ENCODE data around the gene ZNF335. TPM values are rescaled to one million over a fixed set of nuclear protein-coding genes. Genes with fewer than 3 reads are reported as not detected.
"Not testable (repeated sequence)": the region's sequence is repeated elsewhere in the genome, so short reads cannot be mapped to it uniquely, and the experiment has no call there.

The ZNF335 gene
- total RNA-seq, 1 donor from 2014 or later: 27.8 TPM

DNA sequence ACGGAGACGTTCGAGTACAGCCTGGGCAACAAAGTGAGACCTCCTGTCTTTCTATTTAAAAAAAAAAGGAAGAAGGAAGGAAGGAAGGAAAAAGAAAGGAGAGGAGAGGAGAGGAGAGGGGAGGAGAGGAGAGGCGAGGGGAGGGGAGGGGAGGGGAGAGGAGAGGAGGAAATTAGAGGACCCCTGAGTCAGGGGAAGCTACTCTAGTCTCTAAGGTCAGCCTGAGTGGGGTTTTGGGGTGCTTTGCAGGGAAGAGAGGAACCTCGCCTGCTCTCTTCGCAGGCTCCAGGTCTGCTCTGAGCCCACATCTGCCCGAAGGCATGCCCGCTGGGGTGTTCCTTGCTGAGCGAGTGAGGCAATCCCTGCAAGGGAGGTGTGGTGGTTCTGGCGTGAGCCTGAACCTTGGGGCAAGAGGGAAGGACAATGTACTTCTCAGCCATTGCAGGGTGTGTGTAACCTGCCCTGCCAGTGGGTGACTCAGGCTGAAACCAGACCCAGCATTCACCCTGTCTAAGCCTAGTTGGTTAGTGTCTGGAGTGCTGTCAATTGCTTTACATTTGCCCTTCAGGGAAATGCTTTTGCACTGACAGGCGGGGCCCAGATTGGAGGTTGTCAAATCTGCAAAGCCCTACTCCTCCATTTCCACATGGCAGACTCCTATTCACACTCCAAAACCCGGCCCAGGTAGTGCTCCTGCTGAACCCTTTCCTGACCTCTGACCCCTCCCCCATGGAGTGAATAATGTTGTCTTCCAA, 21.4 kb upstream of the ZNF335 start:
- no peaks in the 10 kb centered on the region for H3K36me3 ChIP-seq
- no peaks in the 10 kb centered on the region for H3K4me1 ChIP-seq
- no peaks in the 10 kb centered on the region for H3K27me3 ChIP-seq
- DNase-seq (ENCODE audit: low spot score in 2 of 2): no peak
- H3K27ac ChIP-seq: no peak overlapping the region
- no peak overlapping the region for H3K4me3 ChIP-seq
- TF ChIP-seq, protein P1, sequence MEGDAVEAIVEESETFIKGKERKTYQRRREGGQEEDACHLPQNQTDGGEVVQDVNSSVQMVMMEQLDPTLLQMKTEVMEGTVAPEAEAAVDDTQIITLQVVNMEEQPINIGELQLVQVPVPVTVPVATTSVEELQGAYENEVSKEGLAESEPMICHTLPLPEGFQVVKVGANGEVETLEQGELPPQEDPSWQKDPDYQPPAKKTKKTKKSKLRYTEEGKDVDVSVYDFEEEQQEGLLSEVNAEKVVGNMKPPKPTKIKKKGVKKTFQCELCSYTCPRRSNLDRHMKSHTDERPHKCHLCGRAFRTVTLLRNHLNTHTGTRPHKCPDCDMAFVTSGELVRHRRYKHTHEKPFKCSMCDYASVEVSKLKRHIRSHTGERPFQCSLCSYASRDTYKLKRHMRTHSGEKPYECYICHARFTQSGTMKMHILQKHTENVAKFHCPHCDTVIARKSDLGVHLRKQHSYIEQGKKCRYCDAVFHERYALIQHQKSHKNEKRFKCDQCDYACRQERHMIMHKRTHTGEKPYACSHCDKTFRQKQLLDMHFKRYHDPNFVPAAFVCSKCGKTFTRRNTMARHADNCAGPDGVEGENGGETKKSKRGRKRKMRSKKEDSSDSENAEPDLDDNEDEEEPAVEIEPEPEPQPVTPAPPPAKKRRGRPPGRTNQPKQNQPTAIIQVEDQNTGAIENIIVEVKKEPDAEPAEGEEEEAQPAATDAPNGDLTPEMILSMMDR (IDR thresholded peaks at IDR 0.05): no peak
- intact Hi-C loops (cut with DNase I): no loop called here
- H3K9me3 ChIP-seq: no peaks in the 10 kb centered on the region

DNA sequence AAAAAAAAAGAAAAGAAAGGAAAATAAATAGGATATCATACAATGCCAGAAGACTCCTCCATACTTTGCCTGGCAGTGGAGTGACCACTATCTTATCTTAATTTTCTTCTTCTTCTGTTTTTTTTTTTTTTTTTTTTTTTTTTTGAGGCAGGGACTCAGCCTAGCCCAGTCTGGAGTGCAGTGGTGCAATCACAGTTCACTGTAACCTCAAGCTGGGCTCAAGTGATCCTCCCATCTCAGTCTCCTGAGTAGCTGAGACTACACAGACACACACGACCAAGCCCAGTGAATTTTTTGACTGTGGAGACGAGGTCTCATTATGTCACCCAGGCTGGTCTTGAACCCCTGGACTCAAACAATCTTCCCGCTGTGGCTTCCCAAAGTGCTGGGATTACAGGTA, 19.6 kb upstream of the ZNF335 start:
- H3K9me3 ChIP-seq: no peaks in the 10 kb centered on the region
- TF ChIP-seq, protein P1 (IDR thresholded peaks at IDR 0.05): no peak
- DNase-seq (ENCODE audit: low spot score in 2 of 2): no peak
- no peaks in the 10 kb centered on the region for H3K36me3 ChIP-seq
- no peaks in the 10 kb centered on the region for H3K4me1 ChIP-seq
- H3K27ac ChIP-seq: no peak overlapping the region
- H3K4me3 ChIP-seq: no peak overlapping the region
- intact Hi-C loops (cut with DNase I): no loop called here
- H3K27me3 ChIP-seq: no peaks in the 10 kb centered on the region

DNA sequence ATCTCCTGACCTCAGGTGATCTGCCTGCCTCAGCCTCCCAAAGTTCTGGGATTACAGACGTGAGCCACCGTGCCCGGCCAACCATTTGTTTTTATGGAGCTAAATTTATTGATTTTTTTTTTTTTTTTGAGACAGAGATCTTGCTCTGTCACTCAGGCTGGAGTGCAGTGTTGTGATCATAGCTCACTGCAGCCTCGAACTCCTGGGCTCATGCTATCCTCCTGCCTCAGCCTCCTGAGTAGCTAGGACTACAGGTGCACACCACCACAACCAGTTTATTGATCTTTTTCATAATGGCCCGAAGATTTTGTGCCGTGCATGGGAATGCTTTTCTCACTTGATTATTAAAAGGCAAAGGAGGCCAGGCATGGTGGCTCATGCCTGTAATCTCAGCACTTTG, 16.8 kb upstream of the ZNF335 start:
- H3K27me3 ChIP-seq; H3K36me3 ChIP-seq; DNase-seq (ENCODE audit: low spot score in 2 of 2); H3K9me3 ChIP-seq; intact Hi-C loops (cut with DNase I); H3K4me1 ChIP-seq; H3K4me3 ChIP-seq; H3K27ac ChIP-seq: not testable (repeated sequence)

DNA sequence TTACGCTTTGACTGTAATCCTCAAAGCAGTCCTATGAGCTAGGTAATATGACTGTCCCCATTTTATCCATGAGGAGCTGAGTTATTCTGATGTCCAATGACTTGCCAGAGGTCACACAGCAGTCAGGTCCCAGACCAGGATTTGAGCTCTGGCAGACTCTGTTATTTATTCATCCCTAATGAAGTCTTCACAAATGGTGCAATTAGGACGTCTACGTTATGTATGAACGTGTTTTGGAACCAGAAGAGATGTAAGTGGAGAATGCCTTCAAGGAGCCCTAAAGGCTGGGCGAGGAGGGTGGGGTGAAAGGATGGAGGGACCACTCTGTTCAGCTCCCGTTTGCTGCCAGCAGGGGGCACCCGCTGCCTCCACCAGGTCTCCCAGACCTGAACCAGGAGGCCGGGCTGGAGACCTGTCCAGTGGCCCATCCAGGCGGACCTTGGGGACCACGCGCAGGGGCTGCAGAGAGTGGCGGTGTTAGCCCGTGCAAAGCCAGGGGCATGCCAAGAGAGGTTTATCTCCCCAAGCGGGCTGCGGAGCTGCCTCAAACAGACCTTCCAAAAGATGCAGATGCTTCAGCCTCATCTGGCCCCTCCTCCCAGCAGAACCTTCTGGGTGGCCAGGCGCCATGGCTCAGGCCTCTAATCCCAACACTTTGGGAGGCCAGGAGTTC, 15.2 kb upstream of the ZNF335 start:
- no peaks in the 10 kb centered on the region for H3K27me3 ChIP-seq
- TF ChIP-seq, protein P1 (IDR thresholded peaks at IDR 0.05): peak; percentile 63 to 72 (median 67)
- no peak overlapping the region for H3K4me3 ChIP-seq
- intact Hi-C loops (cut with DNase I): no loop called here
- no peaks in the 10 kb centered on the region for H3K36me3 ChIP-seq
- no peaks in the 10 kb centered on the region for H3K4me1 ChIP-seq
- H3K9me3 ChIP-seq: no peaks in the 10 kb centered on the region
- no peak for DNase-seq (ENCODE audit: low spot score in 2 of 2)
- H3K27ac ChIP-seq: no peak overlapping the region

DNA sequence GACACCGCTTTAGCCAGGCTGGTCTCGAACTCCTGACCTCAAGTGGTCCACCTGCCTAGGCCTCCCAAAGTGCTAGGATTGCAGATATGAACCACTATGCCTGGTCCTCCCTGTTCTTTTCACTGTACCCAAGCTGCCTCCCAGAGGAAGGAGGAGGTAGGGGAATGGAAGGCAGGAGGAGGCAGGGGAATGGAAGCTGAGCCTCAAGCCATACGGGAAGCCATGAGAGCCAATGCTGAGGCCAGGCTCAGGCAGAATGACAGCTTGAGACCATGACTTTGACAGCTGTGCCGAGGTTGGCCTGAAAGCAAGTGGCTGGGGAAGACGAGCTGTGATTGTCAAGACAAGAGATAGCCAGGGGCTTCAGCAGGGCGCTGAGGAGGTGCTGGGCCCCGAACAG, 13.6 kb upstream of the ZNF335 start:
- Histone ChIP-seq H3K4me1 (no peaks in the 10 kb centered on the region), H3K9me3 (no peaks in the 10 kb centered on the region), H3K36me3 (no peaks in the 10 kb centered on the region), H3K27ac (no peak overlapping the region), H3K27me3 (no peaks in the 10 kb centered on the region), H3K4me3 (no peak overlapping the region)
- intact Hi-C loops (cut with DNase I): no loop called here
- TF ChIP-seq, protein P1 (IDR thresholded peaks at IDR 0.05): no peak
- DNase-seq (ENCODE audit: low spot score in 2 of 2): no peak

DNA sequence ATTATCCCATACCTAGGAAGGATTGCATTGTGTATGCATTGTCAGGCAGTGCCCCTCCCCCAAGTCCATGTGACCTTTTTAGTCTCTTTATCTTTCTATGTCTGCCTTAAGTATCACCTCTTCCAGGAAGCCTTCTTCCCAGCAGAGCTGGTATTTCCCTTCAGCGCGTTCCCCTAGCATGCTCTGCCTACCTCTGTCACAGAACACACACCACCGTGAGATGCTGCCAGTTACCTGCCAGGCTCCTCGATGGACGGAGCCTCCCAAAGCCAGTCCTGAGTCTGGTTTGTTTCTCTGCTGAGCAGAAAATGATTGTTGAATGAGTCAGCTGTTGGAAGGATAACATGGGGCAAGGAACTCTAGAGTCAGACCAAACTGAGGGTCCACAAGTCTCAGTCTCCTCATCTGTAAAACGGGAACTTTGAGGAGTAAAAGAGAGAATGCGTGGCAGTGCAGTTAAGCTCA, 11.3 kb upstream of the ZNF335 start:
- Histone ChIP-seq H3K36me3 (no peaks in the 10 kb centered on the region), H3K9me3 (no peaks in the 10 kb centered on the region), H3K27me3 (no peaks in the 10 kb centered on the region), H3K4me3 (no peak overlapping the region), H3K4me1 (no peaks in the 10 kb centered on the region), H3K27ac (no peak overlapping the region)
- intact Hi-C loops (cut with DNase I): no loop called here
- no peak for DNase-seq (ENCODE audit: low spot score in 2 of 2)
- TF ChIP-seq, protein P1 (IDR thresholded peaks at IDR 0.05): no peak
